CD4-positive, alpha-beta T cell (primary cell): ENCODE measurements around the gene GFI1B. TPM values are rescaled to one million over a fixed set of nuclear protein-coding genes. Genes with fewer than 3 reads are reported as not detected.

Experiments used
- ATAC-seq: fragments of 200-7000 bp; cut with Tn5 transposase; one replicate; pipeline ENCODE4 v1.10.0; 2022; ENCODE audit warnings: mild to moderate bottlenecking; ENCODE audit not compliant: poor library complexity
- CTCF ChIA-PET: fragments of 350-600 bp; sonication (Branson Sonifier 250); formaldehyde crosslinking; loops from one replicate; lab custom pipeline; 2021; ENCODE audit warnings: antibody characterized with exemption, inconsistent platforms; lab: Charles Lee
- POLR2A ChIA-PET: fragments of 350-600 bp; sonication (Branson Sonifier 250); formaldehyde crosslinking; loops from one replicate; lab custom pipeline; 2021; ENCODE audit warnings: antibody characterized with exemption, inconsistent platforms; lab: Charles Lee
- DNase-seq, 14 experiments: peaks; one replicate each; pipeline ENCODE4 v3.0.0-alpha.2; 2013 to 2020; ENCODE audit warnings: mixed read lengths in 2 of 14
- H3K27ac ChIP-seq, 2 donors: one replicate each; pipeline versions ENCODE4 v1.5.1 to v1.7.0; 2013; ENCODE audit warnings: low read length in 2 of 2, low read depth in 1 of 2, mild to moderate bottlenecking in 1 of 2
- H3K27me3 ChIP-seq, 2 experiments: 1 replicate in 1 of 2; 2 replicates in 1 of 2; pipeline versions ENCODE4 v1.6.1 to v1.7.0; 2013; ENCODE audit warnings: low read length in 2 of 2, control low read depth in 1 of 2, mild to moderate bottlenecking in 1 of 2, moderate library complexity in 1 of 2; ENCODE audit not compliant: insufficient read depth in 2 of 2, control insufficient read depth in 1 of 2
- H3K36me3 ChIP-seq: one replicate; pipeline ENCODE4 v1.6.1; 2013; ENCODE audit warnings: low read length, control low read depth; ENCODE audit not compliant: insufficient read depth
- H3K4me1 ChIP-seq: one replicate; pipeline ENCODE4 v1.6.1; 2013; ENCODE audit warnings: low read length, control low read depth; ENCODE audit not compliant: insufficient read depth
- H3K4me3 ChIP-seq: one replicate; pipeline ENCODE4 v1.5.1; 2013; ENCODE audit warnings: mild to moderate bottlenecking, low read length, moderate library complexity
- H3K9me3 ChIP-seq, 2 experiments: 1 replicate in 1 of 2; 2 replicates in 1 of 2; pipeline versions ENCODE4 v1.6.1 to v1.7.0; 2013; ENCODE audit warnings: low read length in 2 of 2, mild to moderate bottlenecking in 2 of 2, control low read depth in 1 of 2, moderate library complexity in 1 of 2; ENCODE audit not compliant: control insufficient read depth in 1 of 2, insufficient read depth in 1 of 2
- H3K27ac Mint-ChIP-seq: one replicate; pipeline ENCODE4 v1.8.0; 2020; ENCODE audit warnings: mixed read lengths
- H3K27me3 Mint-ChIP-seq: one replicate; pipeline ENCODE4 v1.8.0; 2021; ENCODE audit warnings: mixed read lengths
- H3K36me3 Mint-ChIP-seq: one replicate; pipeline ENCODE4 v1.8.0; 2021; ENCODE audit warnings: low read depth, mixed read lengths
- H3K4me1 Mint-ChIP-seq: one replicate; pipeline ENCODE4 v1.8.0; 2021; ENCODE audit warnings: low read depth, mixed read lengths
- H3K4me3 Mint-ChIP-seq: one replicate; pipeline ENCODE4 v1.8.0; 2020; ENCODE audit warnings: mild to moderate bottlenecking, mixed read lengths
- H3K9me3 Mint-ChIP-seq: one replicate; pipeline ENCODE4 v1.8.0; 2020; ENCODE audit warnings: mixed read lengths
- intact Hi-C, 2 experiments: fragments of 100-400 bp; cut with DNase I in 1 of 2; cut with micrococcal nuclease in 1 of 2; formaldehyde crosslinking; loops; one replicate each; pipeline versions ENCODE4 v1.15.1 to v1.9.0; 2023 to 2025; cut with DNase I, micrococcal nuclease
- total RNA-seq, 174 experiments: library from RNA in 2 of 174; stranded (reverse) in 2 of 174; gene quantifications; one replicate each; pipeline ENCODE4 v1.2.3 and lab custom pipeline; 2021 to 2026
- TF ChIP-seq, protein P1 (sequence below): fragments of 200-600 bp; IDR thresholded peaks from one replicate; pipeline ENCODE4 v1.8.0; 2022; ENCODE audit warnings: antibody characterized with exemption, mild to moderate bottlenecking

Gene GFI1B
- total RNA-seq, 2 experiments from 2014 or later = 0.58 TPM; not detected in 1

DNA sequence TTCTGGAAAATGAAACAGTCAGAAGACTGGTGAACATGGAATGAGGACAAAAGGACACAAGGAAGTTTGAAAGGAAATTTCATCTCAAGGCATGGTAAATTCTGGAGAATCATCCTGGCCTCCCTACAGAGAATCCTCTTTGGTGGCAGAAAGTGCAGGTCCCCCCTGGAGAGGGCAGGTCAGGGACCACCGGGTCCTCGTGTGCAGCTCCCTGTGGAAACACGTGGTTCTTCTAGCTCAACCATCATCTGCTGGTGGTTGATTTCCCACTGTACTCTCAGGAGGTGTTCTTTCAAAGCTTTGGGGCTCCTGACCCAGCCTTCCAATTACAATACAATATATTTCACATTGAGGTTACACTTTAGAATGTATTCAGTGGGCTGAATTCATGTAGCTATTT, 49.7 kb downstream of the GFI1B start:
- no peaks in the 10 kb centered on the region for H3K9me3 ChIP-seq
- peaks cover 35% of the 10 kb centered on the region for H3K4me1 Mint-ChIP-seq
- CTCF ChIA-PET = no interaction called here
- H3K4me1 ChIP-seq = peaks cover 31% of the 10 kb centered on the region
- no peak overlapping the region for H3K27ac ChIP-seq
- H3K36me3 ChIP-seq = no peaks in the 10 kb centered on the region
- TF ChIP-seq, protein P1, sequence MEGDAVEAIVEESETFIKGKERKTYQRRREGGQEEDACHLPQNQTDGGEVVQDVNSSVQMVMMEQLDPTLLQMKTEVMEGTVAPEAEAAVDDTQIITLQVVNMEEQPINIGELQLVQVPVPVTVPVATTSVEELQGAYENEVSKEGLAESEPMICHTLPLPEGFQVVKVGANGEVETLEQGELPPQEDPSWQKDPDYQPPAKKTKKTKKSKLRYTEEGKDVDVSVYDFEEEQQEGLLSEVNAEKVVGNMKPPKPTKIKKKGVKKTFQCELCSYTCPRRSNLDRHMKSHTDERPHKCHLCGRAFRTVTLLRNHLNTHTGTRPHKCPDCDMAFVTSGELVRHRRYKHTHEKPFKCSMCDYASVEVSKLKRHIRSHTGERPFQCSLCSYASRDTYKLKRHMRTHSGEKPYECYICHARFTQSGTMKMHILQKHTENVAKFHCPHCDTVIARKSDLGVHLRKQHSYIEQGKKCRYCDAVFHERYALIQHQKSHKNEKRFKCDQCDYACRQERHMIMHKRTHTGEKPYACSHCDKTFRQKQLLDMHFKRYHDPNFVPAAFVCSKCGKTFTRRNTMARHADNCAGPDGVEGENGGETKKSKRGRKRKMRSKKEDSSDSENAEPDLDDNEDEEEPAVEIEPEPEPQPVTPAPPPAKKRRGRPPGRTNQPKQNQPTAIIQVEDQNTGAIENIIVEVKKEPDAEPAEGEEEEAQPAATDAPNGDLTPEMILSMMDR = no peak
- POLR2A ChIA-PET = no interaction called here
- DNase-seq (no peak), ATAC-seq (no peak)
- no peaks in the 10 kb centered on the region for H3K9me3 Mint-ChIP-seq
- H3K36me3 Mint-ChIP-seq = peaks cover 11% of the 10 kb centered on the region
- peak overlapping the region; percentile 24 for H3K27ac Mint-ChIP-seq
- H3K4me3 ChIP-seq = no peak overlapping the region
- no peaks in the 10 kb centered on the region for H3K27me3 Mint-ChIP-seq
- no peaks in the 10 kb centered on the region for H3K27me3 ChIP-seq
- intact Hi-C loops = loop anchor here in 1 of 2 experiments (5.0 kb wide), 1 partner anchor 449 kb away; the partner anchor contains the start of gene SLC2A6
- H3K4me3 Mint-ChIP-seq = peak overlapping the region; percentile 79

DNA sequence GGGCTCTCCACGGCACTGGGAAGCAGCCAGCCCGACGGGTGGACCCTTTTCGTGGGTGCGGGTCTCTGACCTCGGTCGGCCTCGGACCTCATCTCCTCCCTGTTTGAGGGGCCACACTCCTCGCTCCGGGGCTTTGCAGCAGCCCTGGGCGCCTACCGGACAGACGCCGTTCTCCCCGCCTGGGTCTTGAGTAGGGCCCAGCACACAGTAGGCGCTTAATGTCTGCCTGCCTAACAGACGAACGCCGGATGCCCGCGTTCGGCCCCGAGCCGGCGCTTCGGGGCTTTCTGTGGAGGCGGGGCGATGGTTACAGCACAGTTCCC, 51.5 kb downstream of the GFI1B start:
- Mint-ChIP-seq H3K27ac (peak overlapping the region; percentile 89), H3K4me3 (peak overlapping the region; percentile 99), H3K36me3 (peaks cover 11% of the 10 kb centered on the region), H3K4me1 (peaks cover 46% of the 10 kb centered on the region), H3K9me3 (no peaks in the 10 kb centered on the region), H3K27me3 (no peaks in the 10 kb centered on the region)
- DNase-seq (peak in 1 of 14 experiments; percentile 6), ATAC-seq (peak; percentile 5)
- TF ChIP-seq, protein P1 = no peak
- H3K27ac ChIP-seq = peak overlapping the region; percentile 83 to 93
- H3K27me3 ChIP-seq = no peaks in the 10 kb centered on the region
- H3K4me1 ChIP-seq = peaks cover 31% of the 10 kb centered on the region
- ChIA-PET POLR2A (interaction anchor here (0.7 to 2.1 kb wide), 27 partner anchors 8 to 1134 kb away, joined by 3 to 31 read pairs (median 5); partner anchors contain the start of genes CACFD1, DDX31, MED22 and MED27), CTCF (interaction anchor here (1.0 to 3.2 kb wide), 4 partner anchors 8 to 341 kb away, joined by 3 to 34 read pairs (median 3); no protein-coding TSS in a partner anchor)
- no peaks in the 10 kb centered on the region for H3K9me3 ChIP-seq
- intact Hi-C loops = loop anchor here (1.0 to 5.0 kb wide), 7 partner anchors 8 to 447 kb away; partner anchors contain the start of genes AK8 (in 1 of the 2), MED22 (in 1 of the 2), RPL7A (in 1 of the 2) and SLC2A6 (in 1 of the 2)
- H3K4me3 ChIP-seq = peak overlapping the region; percentile 93
- peaks cover 2% of the 10 kb centered on the region for H3K36me3 ChIP-seq

DNA sequence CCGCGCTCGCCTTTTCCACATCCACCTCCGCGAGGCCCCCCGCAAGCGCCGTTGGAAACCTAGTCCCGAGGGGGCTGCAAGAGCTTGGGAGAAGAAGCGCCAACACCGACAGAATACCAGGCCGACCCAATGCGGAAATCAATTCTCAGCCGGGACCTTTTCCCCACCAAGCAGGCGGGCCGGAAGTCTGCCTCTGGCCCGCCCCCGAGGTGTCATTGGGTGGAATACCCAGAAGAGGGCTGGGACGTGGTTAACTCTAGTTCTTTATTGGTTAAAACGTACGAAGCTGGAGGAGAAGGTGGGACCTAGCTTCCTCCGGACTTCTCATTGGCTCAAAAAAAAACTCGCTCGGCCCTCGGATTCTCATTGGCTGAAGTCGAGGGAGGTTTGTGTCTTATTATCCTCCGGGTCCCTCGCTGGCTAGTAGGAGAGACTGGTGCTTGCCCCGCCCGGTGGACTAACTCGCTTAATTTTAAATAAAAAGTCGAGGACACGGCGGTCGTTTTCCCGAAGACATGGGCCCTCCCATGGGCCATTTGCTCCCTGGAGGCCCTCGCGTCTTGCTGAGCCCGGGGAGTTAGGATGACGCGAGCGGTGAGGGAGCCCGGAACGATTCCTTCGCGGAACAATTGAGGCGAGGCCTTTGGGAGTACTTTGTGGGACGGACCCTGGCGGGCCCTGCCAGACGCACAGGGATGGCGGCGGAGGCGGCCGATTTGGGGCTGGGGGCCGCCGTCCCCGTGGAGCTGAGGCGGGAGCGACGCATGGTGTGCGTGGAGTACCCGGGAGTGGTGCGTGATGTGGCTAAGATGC, 52.0 kb downstream of the GFI1B start, which contains the start of gene GTF3C5:
Gene GTF3C5, plus strand, starts transcription at position 681 of the 813 bp plus-strand sequence. Its CDS starts 15 bp downstream, at position 696.
- Histone ChIP-seq H3K36me3 (peaks cover 2% of the 10 kb centered on the region), H3K9me3 (no peaks in the 10 kb centered on the region), H3K27me3 (no peaks in the 10 kb centered on the region), H3K4me3 (peak within 1 kb of the TSS; percentile 93), H3K27ac (peak within 1 kb of the TSS; percentile 83 to 93), H3K4me1 (peaks cover 31% of the 10 kb centered on the region)
- ChIA-PET POLR2A (interaction anchor here (0.6 to 2.1 kb wide), 34 partner anchors 8 to 1133 kb away, joined by 3 to 31 read pairs (median 4); partner anchors contain the start of genes CACFD1, DDX31, MED22 and MED27), CTCF (interaction anchor here (0.5 to 3.2 kb wide), 7 partner anchors 8 to 340 kb away, joined by 3 to 34 read pairs (median 3); no protein-coding TSS in a partner anchor)
- H3K36me3 Mint-ChIP-seq = peaks cover 11% of the 10 kb centered on the region
- H3K27ac Mint-ChIP-seq = peak within 1 kb of the TSS; percentile 89
- H3K4me3 Mint-ChIP-seq = peak within 1 kb of the TSS; percentile 99
- ATAC-seq = peak; percentile 96
- peaks cover 49% of the 10 kb centered on the region for H3K4me1 Mint-ChIP-seq
- intact Hi-C loops = loop anchor here (1.0 to 5.0 kb wide), 6 partner anchors 8 to 386 kb away; partner anchors contain the start of genes AK8 (in 1 of the 2), MED22 (in 1 of the 2), RPL7A (in 1 of the 2) and SPACA9 (in 1 of the 2)
- TF ChIP-seq, protein P1 = no peak
- H3K9me3 Mint-ChIP-seq = no peaks in the 10 kb centered on the region
- no peaks in the 10 kb centered on the region for H3K27me3 Mint-ChIP-seq
- DNase-seq = peak; percentile 83 to 98 (median 89)
